HT-29 (cell line): ENCODE results near the gene SIRT4. TPM values are rescaled to one million over a fixed set of nuclear protein-coding genes. Genes with fewer than 3 reads are reported as not detected.

Experiments used
- small RNA-seq: library from RNA; depleted of rRNA; stranded (forward); fragments of <200 nt; gene quantifications from one replicate; pipeline ENCODE3, GENCODE V24; 2014
- total RNA-seq: library from RNA; depleted of rRNA; stranded (reverse); fragments of >200 nt; shearing (Covaris generic); gene quantifications from 2 replicates; pipeline ENCODE4 v1.2.3, GENCODE V29; 2014; rRNA removed

The SIRT4 gene
- total RNA-seq, 1 experiment from 2014 or later, result 0.05 TPM

Small RNAs within 50 kb of the gene (small RNA-seq; reads per million reads assigned to genes)
- gene RNU4-1 (522 reads per million, percentile 99 among the genes with 10 or more reads in this experiment), gene RNU4-2 (680 reads per million, percentile 99 among the genes with 10 or more reads in this experiment), gene RNU6-1088P (not detected)

Other genes starting within 250 kb of the SIRT4 start
- gene RAB35, start 185.6 kb upstream of the SIRT4 start, total RNA-seq, result 46.1 and 53.4 TPM in 2 replicates
- 217 and 227 TPM in 2 replicates for gene GCN1, start 107.6 kb upstream of the SIRT4 start, total RNA-seq
- gene RPLP0, start 101.2 kb upstream of the SIRT4 start, total RNA-seq, result 5,263 and 5,354 TPM in 2 replicates
- gene PXN, start 36.6 kb upstream of the SIRT4 start, total RNA-seq, result 59.7 and 63.0 TPM in 2 replicates
- under 0.01 TPM in 1 of 2 replicates, not detected in the other for gene RNU4-2, start 10.4 kb upstream of the SIRT4 start, total RNA-seq
- gene RNU4-1, start 9.1 kb upstream of the SIRT4 start, total RNA-seq, result under 0.01 TPM in 1 of 2 replicates, not detected in the other
- not detected in 2 replicates for gene PLA2G1B, start 25.5 kb downstream of the SIRT4 start, total RNA-seq
- not detected in 2 replicates for gene MSI1, start 66.8 kb downstream of the SIRT4 start, total RNA-seq
- 1,079 and 1,221 TPM in 2 replicates for gene COX6A1, start 135.8 kb downstream of the SIRT4 start, total RNA-seq
- 16.0 and 24.4 TPM in 2 replicates for gene TRIAP1, start 144.1 kb downstream of the SIRT4 start, total RNA-seq
- 25.7 and 38.0 TPM in 2 replicates for gene GATC, start 144.1 kb downstream of the SIRT4 start, total RNA-seq
- gene SRSF9, start 167.4 kb downstream of the SIRT4 start, total RNA-seq, result 302 and 319 TPM in 2 replicates
- 268 and 293 TPM in 2 replicates for gene DYNLL1, start 193.8 kb downstream of the SIRT4 start, total RNA-seq
- 12.9 and 14.2 TPM in 2 replicates for gene COQ5, start 226.8 kb downstream of the SIRT4 start, total RNA-seq
- 62.8 and 88.0 TPM in 2 replicates for gene RNF10, start 232.0 kb downstream of the SIRT4 start, total RNA-seq